ENCODE measurements around the gene STYXL1.
A peak's percentile ranks its signal among the peaks of the same experiment; 100 is the strongest.
"Not testable (repeated sequence)": the region's sequence is repeated elsewhere in the genome, so short reads cannot be mapped to it uniquely, and the experiment has no call there.

The STYXL1 gene, protein sequence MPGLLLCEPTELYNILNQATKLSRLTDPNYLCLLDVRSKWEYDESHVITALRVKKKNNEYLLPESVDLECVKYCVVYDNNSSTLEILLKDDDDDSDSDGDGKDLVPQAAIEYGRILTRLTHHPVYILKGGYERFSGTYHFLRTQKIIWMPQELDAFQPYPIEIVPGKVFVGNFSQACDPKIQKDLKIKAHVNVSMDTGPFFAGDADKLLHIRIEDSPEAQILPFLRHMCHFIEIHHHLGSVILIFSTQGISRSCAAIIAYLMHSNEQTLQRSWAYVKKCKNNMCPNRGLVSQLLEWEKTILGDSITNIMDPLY

DNA sequence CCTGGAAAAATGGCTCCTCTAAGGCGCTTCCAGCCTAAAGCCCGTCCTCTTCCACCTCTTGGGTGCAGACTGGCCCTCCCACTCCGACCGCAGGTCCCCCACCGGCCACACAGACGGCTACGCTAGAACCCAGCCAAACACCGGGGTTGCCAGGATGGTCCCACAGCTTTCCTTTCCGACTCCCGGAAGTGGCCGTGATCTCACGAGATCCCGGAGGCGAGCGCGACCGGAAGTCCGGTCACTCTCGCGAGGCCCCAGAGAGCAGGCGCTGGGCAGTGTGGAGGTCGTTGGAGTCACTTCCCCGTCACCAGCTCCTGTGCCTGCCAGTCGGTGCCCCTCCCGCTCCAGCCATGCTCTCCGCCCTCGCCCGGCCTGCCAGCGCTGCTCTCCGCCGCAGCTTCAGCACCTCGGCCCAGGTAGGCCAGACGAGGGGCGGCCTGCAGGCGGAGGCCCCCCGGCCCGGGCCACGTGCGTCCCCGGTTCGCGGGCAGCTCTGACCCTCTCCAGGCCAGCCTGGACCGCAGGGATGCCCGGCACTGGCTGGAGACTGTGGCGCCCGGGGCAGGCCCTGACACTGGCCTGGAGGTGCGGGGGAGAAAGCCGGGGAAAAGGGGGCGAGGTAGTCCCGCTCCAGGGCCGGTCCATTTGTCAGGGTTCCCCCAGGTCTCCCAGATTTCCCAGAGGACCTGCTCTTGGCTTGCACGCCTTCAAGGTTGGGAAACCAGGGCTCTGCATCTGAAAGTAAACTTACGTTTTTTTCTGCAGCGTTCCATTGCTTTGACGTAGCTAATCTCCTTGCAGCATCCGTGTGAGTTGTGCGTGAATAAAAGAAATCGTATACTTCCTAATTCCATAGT, at the start of gene STYXL1, which contains the start of gene MDH2:
Gene STYXL1 (minus strand): TSS at position 190 of the 857 bp plus-strand sequence. CDS start 17,477 bp downstream, outside the sequence.
Gene MDH2 (plus strand): TSS at position 296 of the 857 bp plus-strand sequence. CDS start 55 bp downstream, at position 351.
- peak; percentile 92 for DNase-seq

DNA sequence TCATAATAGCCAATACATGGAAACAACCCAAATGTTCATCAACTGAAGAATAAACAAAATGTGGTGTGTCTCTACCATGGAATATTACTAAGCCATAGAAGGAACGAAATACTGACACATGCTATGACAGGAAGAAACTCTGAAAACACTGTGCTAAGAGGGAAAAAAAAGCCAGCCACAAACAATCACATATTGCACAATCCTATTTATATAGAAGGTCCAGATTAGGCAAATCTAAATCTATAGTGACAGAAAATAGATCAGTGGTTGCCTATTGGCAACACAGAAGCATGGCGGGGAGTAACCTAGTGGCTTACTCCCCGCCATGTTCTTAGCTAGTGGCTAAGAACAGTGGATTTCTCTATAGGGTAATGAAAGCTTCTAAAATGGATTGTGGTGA, 48.1 kb upstream of the STYXL1 start:
- DNase-seq: no peak

DNA sequence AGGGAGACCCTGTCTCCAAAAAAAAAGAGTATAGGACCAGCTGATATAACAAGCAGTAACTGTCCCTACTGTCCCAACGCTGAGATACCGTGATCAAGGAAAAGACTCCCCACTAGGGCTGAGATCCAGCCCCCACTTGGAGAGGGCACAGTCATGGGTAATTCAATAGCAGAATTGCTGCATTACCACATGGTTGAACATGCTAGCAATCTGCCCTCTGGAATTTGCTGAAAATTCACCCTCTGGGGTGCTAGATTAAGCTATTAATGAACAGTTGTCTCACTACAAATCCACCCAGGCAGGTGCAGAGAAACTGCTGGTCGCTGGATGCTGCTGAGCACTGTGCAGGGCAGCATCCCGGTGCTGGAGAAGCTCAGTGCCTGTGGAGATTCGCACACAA, 46.5 kb upstream of the STYXL1 start:
- DNase-seq: not testable (repeated sequence)

DNA sequence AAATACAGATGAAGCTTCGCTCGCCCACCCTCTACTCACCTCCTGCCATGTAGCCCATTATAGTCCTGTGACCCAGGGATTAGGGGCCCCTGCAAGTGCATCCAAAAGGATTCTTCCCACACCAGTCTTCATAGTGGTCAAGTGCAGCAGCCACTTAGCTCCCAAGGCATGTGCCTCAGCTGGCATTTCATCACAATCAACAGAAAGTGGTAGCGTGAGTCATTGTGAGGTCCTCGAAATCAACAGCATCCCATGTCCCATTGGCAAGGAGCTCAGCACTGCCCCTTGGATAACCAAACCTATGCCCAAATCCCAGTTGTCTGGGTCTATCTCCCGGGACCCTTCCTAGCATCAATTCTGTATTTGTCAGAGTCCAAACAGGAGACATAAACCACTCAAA, 45.7 kb upstream of the STYXL1 start:
- not testable (repeated sequence) for DNase-seq

DNA sequence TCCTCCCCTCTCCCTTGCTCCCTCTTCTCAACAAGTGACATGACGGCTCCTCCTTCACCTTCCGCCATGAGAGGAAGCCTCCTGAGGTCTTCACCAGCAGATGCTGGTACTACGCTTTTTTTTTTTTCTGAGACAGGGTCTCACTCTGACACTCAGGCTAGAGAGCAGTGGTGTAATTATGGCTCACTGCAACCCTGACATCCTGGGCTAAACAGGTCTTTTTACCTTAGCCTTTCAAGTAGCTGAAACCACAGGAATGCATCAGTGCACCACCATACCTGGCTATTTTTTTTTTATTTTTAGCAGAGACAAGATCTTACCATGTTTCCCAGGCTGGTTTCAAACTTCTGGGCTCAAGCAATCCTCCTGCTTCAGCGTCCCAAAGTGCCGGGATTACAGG, 43.7 kb upstream of the STYXL1 start:
- no peak for DNase-seq

DNA sequence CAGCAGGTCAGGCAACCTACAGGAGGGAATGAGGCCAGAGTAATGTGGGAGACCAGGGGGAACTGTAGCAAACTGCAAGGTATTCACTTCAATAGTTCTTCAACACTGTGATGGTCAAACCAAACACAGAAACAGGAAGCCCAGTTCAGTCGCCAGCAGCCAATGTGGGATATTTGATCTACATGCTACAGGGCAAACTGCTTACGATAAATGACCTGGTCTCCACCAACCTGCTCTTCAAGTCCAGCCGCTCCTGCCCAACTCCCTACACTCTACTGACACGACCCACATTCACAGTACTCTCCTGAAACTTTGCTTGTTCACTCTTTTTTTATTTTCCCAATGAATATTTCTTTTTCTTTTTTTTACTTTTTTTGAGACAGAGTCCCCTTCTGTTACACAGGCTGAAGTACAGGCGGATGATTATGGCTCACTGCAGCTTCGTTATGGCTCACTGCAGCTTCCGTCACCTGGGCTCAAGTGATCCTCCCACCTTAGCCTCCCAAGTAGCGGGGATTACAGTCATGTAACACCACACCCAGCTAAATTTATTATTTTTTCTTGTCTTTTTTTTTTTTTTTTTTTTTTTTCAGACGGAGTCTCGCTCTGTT, 42.2 kb upstream of the STYXL1 start:
- DNase-seq: no peak

DNA sequence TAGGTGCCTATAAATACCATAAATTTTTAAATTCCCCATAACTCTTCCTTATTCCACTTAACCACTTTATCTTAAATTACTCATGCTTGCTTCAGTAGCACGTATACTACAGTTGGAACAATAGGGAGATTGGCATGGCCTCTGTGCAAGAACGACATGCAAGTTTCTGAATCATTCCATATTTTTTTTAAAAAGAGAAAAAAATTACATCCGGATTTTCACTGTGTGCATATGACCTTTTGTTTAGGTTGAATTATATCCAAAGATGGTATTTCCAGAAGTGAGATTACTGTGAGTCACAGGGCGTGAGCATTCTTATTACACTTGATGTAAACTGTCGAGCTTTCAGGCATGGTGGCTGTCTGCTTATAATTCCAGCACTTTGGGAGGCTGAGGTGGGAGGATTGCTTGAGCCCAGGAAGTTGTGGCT, 39.6 kb upstream of the STYXL1 start:
- not testable (repeated sequence) for DNase-seq

DNA sequence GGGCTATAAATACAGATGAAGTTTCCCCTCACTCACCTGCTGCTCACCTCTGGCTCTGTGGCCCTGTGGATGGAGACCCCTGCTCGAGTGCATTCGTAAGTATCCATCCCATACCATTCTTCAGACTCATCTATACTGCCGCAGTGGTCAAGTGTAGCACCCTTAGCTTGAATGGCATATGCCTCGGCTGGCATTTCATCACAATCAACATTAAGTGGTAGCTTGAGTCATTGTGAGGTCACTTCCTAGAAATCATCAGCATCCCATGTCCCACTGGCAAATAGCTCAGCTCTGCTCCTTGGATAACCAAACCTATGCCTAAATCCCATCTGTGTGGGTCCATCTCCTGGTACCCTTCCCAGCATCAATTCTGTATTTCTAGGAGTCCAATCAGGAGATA, 38.3 kb upstream of the STYXL1 start:
- no peak for DNase-seq

DNA sequence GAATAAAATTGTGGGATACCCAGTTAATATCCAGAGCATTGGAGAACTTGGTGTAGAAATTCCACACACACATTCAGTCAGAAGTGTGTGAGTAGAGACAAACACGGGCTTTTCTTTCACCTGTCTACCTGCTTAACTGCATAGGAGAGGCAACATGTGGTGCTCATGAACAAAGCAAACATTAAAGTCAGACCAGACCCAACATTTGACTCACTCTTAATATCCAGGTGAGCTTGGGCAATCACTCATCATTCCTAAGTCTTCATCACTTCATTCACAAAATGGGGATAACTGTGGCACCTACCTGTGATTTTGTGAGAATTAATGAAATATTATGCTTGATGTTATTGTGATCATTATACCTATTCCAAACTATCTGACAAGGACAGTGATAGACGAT, 36.3 kb upstream of the STYXL1 start:
- DNase-seq: not testable (repeated sequence)

DNA sequence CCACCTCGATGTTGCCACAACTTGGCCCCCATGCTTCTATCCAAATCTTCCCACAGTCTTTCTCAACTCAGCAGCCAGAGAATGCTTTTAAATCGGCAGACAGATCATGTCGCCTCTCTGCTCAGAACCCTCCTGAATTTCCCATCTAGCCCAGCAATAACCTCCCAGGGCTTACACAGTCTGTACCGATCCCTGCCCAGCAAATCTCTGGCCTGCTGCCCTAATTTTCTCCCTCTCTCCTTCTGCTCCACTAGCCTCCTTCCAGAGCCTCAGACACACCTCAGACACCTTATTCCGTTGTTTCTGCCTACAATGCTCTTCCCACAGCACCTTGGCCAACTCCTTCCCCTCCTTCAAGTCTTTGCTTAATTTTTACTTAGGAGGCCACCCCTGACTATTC, 32.4 kb upstream of the STYXL1 start:
- no peak for DNase-seq

DNA sequence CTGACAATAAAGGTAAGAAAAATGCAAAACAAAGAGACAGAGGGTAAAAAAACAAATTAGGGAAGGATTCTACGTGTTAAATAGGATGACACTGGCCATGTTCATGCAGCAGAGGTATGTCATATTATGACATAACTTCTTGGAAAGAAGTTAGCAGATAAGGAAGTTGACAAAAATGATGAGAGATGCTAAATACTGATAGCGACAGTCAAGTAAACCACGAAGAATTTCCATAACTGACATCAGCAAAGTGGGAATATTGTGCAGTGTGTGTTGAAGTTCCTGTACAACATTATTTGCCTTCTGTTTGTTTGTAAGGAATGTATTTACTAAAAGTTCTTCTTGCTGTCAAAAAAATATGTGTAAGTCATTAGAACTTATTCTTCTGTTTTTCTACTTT, 29.6 kb upstream of the STYXL1 start:
- DNase-seq: no peak

DNA sequence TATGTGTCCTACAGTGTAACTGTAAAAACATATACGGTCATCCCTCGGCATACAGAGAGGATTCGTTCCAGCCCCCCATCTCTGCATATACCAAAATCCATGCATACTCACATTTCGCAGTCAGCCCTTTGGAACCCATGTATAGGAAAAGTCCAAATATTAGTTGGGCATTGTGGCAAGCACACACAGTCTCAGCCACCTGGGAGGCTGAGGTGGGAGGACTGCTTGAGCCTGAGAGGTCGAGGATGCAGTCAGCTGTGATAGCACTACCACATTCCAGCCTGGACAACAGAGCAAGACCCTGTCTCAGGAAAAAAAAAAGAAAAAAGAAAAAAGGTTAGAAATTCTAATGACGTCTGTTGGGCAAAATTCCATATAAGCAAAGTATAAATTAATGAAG, 29.2 kb upstream of the STYXL1 start:
- no peak for DNase-seq

DNA sequence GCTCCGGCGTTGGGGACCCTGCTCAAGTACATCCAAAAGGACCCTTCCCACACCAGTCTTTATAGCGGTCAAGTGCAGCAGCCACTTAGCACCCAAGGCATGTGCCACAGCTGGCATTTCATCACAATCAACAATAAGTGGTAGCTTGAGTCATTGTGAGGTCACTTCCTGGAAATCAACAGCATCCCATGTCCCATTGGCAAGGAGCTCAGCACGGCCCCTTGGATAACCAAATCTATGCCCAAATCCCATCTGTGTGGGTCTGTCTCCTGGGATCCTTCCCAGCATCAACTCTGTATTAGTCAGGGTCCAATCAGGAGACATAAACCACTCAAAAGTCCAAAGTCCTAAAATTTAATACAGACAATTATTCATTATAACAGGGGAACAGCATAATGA, 27.2 kb upstream of the STYXL1 start:
- DNase-seq: no peak

DNA sequence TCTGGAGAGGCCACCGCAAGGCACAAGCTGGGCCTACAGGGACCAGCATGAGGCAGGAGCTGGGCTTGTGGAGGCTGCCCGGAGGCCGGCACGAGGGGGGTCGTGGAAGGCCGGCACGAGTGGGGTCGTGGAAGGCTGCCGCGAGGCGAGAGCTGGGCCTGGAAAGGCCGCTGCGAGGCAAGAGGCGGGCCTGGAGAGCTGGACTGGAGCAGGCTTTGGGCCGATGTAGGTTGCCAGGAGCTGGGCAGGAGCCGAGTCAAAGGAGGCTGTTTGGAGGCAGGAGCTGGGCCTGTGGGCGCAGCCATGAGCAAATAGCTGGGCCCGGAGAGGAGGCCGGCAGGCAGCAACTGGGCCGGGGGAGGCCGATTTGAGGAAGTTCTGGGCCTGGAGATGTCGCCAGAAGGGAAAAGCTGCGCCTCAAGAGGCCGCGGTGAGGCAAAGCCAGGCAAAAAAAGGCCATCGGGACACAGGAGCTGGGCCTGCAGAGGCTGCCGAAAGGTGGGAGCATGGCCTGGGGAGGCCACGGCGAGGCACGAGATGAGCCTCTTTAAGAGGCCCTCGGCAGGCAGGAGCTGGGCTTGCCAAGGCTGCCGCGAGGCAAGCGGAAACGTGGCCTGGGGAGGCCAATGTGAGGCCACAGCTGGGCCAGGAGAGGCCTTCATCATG, 26.6 kb upstream of the STYXL1 start:
- DNase-seq: no peak

DNA sequence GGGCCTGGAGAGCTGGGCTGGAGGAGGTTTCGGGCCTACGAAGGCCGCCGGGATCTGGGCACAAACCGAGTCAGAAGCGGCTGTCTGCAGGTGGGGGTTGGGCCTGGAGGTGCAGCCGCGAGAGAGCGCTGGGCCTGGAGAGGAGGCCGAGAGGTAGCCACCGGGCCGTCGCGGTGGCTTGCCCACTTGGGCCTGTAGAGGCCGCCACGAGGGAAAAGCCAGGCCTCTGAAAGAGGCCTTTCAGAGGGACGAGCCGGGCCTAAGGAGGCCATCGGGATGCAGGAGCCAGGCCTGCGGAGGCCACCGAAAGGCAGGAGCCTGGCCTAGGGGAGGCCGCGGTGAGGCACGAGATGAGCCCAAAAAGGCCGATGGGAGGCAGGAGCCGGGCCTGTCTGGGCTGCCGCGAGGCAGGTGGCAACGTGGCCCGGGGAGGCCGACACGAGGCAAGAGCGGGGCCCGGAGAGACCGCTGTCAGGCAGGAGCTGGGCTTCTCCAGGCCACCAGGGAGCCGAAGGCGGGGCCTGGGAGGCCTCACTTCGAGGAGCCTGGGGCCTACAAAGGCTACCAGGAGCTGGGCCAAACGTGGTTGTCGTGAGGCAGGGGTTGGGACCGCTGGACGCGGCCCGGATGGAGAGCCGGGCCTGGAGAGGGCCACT, 25.7 kb upstream of the STYXL1 start:
- DNase-seq: no peak

DNA sequence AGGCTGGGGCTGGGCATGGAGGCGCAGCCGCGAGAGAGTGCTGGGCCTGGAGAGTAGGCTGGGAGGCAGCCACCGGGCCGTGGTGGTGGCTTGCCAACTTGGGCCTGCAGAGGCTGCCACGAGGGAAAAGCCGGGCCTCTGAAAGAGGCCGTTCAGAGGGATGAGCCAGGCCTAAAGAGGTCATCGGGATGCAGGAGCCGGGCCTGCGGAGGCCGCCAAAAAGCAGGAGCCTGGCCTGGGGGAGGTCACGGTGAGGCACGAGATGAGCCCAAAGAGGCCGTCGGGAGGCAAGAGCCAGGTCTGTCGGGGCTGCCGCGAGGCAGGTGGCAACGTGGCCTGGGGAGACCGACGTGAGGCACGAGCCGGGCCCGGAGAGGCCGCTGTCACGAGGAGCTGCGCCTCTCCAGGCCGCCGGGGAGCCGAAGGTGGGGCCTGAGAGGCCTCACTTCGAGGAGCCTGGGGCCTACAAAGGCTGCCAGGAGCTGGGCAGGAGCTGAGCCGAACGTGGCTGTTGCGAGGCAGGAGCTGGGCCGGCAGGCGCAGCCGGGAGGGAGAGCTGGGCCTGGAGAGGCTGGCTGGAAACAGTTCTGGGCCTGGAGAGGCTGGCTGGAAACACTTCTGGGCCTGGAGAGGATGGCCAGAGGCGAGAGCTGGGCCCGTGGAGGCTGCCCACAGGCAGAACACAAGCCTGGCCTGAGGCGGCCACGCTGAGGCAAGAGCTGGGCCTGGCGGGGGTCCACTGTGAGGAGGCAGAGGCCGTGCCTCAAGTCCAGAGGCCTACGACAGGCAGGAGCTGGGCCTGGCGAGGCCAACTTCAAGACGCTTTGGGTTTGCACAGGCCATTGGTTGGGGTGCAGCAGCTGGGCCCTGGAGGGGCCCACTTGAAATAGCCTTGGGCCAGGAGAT, 24.7 kb upstream of the STYXL1 start:
- DNase-seq: no peak

DNA sequence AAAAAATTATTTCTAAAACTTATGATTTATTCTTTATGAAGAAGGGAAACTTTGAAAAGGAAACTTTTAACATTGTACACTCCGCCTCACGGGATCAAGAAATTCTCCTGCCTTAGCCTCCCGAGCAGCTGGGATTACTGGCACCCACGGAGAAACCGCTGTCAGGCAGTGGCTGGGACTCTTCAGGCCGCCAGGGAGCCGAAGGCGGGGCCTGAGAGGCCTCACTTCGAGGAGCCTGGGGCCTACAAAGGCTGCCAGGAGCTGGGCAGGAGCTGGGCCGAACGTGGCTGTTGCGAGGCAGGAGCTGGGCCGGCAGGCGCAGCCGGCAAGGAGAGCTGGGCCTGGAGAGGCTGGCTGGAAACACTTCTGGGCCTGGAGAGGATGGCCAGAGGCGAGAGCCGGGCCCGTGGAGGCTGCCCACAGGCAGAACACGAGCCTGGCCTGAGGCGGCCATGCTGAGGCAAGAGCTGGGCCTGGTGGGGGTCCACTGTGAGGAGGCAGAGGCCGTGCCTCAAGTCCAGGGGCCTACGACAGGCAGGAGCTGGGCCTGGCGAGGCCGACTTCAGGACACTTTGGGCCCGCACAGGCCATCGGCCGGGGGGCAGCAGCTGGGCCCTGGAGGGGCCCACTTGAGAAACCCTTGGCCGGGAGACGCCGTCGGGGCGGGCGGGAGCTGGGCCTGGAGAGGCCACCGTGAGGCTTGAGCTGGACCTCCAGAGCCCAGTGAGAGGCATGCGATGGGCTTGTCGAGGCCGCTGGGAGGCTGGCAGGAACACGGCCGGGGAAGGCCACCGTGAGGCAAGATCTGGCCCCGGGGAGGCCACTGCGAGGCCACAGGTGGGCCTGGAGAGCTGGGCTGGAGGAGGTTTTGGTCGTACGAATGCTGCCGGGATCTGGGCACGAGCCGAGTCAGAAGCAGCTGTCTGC, 23.8 kb upstream of the STYXL1 start:
- no peak for DNase-seq

DNA sequence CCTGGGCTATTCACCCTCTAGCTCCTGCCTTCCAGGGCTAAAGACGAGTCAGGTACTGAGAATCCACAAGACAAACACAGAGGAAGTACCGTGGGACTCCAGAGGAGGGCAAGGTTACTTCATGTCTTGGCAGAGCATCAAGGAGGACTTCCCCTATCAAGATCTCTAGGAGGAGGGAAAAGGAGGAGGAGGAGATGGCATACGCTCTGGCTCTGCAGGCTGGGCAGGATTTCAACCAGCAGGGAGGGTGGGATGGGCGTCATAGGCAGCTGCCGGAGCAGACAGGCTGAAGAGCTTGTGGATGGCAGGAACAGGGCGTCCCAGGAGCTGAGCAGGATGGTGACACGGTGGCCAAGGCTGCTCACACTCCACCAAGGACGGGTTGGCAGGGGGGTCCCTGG, 21.4 kb upstream of the STYXL1 start:
- DNase-seq: no peak

DNA sequence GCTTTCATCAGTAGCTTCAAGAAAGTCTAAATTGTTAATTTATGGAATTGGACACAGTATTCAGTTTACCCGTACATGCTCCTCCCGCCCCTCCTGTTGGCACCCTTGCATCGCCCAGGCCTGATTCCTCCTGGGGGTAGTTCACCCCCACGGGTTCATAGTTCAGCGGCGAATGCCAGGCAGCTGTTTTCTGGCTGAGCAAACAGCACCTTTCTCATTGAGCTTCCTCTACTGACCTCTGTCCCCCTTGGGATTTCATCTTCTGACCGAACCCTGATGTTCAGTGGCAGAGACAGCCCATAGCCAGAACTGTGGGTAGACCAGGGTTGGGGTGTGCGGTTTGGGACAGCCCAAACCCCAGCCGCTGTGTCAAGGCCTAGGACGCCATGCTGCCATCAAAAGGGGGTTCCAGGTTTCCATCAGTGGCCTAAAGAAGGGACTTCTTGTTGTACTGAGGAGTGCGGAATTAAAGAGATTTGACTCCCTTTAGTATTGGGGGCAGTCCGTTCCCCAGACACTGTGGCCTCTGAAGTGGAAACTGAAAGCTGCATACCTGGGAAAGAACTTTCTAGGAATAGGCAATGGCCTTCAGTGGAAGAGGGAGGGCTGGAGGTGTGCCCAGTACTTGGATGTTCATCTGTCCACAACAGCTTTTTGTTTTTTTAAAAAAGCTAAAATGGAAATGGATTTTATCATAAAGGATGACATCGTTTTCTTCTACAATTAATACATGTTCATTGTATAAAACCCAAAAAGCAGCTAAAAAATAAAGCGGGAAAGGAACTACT, 19.1 kb upstream of the STYXL1 start:
- DNase-seq: no peak

Measured in CD4-positive, alpha-beta T cell treated with Interleukin-4 for 1 hour (primary cell).